ENCODE data around the gene MIS12. TPM values are rescaled to one million over a fixed set of nuclear protein-coding genes. Genes with fewer than 3 reads are reported as not detected.

Gene MIS12
- total RNA-seq, 2 donors from 2014 or later: 6.6 to 11.4 TPM

DNA sequence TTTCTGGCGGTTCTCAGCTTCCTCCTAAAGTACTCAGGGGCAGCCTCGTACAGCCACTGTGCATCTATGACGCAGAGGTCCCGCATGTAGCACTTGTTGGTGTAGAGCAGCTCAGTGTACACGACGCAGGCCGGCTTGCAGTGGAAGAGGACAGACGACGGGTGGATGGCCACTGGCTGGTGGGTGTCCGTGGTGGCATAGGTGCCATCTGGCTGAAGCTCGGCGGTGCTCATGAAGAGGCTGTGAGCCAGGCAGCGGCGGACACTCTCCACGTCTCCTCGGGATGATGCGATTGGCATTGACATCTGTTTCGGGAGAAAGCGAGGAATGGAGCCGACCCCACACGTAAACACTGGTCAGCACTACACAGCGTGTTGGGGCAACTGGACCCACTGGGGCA is 42.2 kb upstream of the MIS12 start:
- H3K36me3 ChIP-seq: peaks cover 45% of the 10 kb centered on the region
- DNase-seq (ENCODE audit: low spot score): no peak
- H3K27ac ChIP-seq: no peak overlapping the region

GRCh38 chr17:5446786-5447185 is 39.6 kb upstream of the MIS12 start:
- Histone ChIP-seq H3K4me1 (no peaks in the 10 kb centered on the region), H3K27me3 (no peaks in the 10 kb centered on the region), H3K27ac (no peak overlapping the region), H3K4me3 (no peak overlapping the region), H3K9me3 (no peaks in the 10 kb centered on the region), H3K36me3 (peaks cover 61% of the 10 kb centered on the region)
- no peak for DNase-seq (ENCODE audit: low spot score)
- TF ChIP-seq CTCF (IDR thresholded peaks at IDR 0.05): no peak

More for the DNA sequence above, 42.2 kb upstream of the MIS12 start:
- Histone ChIP-seq H3K4me1 (peaks cover 0 to 5% of the 10 kb centered on the region in 2 donors), H3K27me3 (no peaks in the 10 kb centered on the region), H3K9me3 (no peaks in the 10 kb centered on the region), H3K4me3 (no peak overlapping the region)
- TF ChIP-seq CTCF (IDR thresholded peaks at IDR 0.05): no peak

DNA sequence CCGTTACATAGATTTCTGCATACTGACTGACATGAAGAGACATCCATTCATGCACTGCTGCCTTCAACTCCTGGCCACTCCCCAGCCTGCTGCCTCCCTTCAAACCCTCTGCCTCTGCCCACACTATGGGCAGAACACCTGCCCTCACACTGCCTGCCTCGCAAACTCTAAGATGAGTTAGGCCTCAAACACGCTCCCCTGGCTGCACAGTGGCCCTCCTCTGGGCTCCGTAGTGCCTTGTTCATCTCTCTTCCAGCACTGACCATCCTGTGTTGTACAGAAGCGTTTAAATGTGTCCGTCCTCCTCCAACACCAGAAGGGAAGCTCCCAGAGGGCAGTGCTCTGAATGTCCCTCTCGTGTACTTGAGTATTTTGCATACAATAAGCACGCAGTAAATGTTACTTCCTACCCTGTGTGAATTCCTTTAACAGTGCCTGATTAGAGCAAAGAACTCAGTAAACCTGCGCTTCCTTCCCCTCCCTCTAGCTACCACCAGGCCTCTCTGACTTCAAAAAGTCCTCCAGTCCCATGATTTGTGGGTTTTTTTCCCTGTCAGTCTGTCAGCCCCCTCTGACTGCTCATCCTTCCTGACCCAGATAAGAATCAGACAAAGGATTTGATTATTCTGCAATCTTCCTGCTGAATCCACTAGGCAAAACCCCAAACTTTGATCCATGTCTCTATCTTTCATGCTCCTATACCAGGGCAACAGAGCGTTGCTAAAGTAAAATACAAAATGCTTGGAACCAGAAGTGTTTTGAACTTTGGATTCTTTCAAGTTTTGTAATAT is 21.5 kb upstream of the MIS12 start:
- Histone ChIP-seq H3K27me3 (no peaks in the 10 kb centered on the region), H3K4me1 (peaks cover 0 to 20% of the 10 kb centered on the region in 2 donors), H3K36me3 (peaks cover 13% of the 10 kb centered on the region), H3K27ac (no peak overlapping the region), H3K9me3 (no peaks in the 10 kb centered on the region), H3K4me3 (no peak overlapping the region)
- DNase-seq (ENCODE audit: low spot score): no peak
- TF ChIP-seq CTCF (IDR thresholded peaks at IDR 0.05): no peak

GRCh38 chr17:5466295-5466694 is 20.1 kb upstream of the MIS12 start:
- peaks cover 4% of the 10 kb centered on the region for H3K36me3 ChIP-seq
- H3K4me3 ChIP-seq: no peak overlapping the region
- no peak for DNase-seq (ENCODE audit: low spot score)
- peaks cover 0 to 20% of the 10 kb centered on the region in 2 donors for H3K4me1 ChIP-seq
- H3K9me3 ChIP-seq: no peaks in the 10 kb centered on the region
- H3K27ac ChIP-seq: no peak overlapping the region
- H3K27me3 ChIP-seq: no peaks in the 10 kb centered on the region
- TF ChIP-seq CTCF (IDR thresholded peaks at IDR 0.05): no peak

- H3K9me3 ChIP-seq: no peaks in the 10 kb centered on the region
- peaks cover 8% of the 10 kb centered on the region for H3K36me3 ChIP-seq
- H3K27ac ChIP-seq: no peak overlapping the region
- peak overlapping the region; percentile 83 to 88 for H3K4me3 ChIP-seq
- DNase-seq (ENCODE audit: low spot score): no peak
- H3K27me3 ChIP-seq: no peaks in the 10 kb centered on the region
- no peak for TF ChIP-seq CTCF (IDR thresholded peaks at IDR 0.05)
- peaks cover 0 to 20% of the 10 kb centered on the region in 2 donors for H3K4me1 ChIP-seq
Observed at GRCh38 chr17:5467416-5467815, 18.9 kb upstream of the MIS12 start.

All from right atrium auricular region (tissue), 2 donors.